CD4-positive, alpha-beta T cell treated with Interleukin-17A for 1 hour (primary cell): ENCODE results near the gene BTBD7.

Experiments
- DNase-seq: peaks from one replicate; pipeline ENCODE4 v3.0.0-alpha.2; 2020

The BTBD7 gene

DNA sequence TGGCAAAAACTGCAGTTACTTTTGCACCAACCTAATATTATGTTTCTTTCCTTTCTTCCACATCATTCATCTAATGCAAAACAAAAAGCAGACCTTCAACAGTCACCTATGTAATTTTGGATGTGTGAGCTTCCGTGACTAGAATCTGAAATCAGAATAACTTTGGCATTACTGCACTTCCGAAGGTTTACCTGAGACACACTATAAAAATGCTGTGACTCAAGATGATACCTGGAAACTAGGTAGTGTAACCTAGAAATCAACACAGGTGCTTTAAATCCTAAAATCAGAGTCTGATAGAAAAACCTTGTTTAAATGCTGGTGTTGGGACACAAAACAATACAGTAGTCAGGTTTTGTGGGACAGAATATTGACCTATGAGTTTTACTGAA is 2.2 kb downstream of the BTBD7 start:
- DNase-seq, result no peak

DNA sequence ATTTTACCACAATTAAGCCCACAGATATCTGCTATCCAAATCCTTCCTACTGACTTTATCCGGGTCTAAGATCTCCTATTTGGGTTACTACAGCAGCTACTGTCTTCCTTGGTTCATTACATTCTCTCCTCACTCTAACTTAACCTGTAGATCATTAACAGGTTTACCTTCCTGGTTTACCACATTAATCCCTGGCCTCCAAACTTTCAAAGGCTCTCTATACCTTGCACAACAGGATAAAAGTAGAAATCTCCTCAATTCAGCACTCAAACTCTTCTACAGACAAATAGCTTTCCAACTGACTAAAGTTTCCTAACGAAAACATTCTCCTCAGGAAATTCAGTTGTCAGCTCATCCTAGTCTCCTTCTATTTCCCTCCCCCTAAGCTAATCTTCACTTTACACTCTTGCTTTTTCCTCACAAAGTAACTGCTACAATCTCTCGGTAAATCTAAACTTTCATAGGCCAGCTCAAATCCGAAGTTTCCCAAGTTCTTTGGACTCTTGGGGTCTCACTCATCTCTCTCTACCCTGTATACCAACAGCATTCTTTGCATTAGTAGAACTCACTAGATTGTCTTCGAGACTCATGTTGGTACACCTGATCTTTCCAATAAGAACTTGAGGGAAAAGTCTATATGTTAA is 2.7 kb downstream of the BTBD7 start:
- DNase-seq, result no peak

- no peak for DNase-seq
Observed at GRCh38 chr14:93328546-93328945, 4.3 kb downstream of the BTBD7 start.

DNA sequence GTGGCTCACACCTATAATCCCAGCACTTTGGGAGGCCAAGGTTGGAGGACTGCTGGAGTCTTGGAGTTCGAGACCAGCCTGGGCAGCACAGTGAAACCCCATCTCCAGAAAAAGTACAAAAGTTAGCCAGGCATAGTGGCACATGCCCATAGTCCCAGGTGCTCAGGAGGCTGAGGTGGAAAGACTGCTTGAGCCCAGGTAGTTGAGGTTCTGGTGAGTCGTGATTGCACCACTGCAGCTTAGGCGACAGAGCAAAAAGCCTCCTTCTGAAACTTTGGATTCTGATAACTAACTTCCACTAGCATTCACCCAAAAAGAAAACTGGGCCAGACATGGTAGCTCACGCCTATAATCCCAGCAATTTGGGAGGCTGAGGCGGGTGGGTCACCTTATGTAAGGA is 6.6 kb downstream of the BTBD7 start:
- DNase-seq, result no peak

- no peak for DNase-seq
Observed at GRCh38 chr14:93323600-93324174, 9.1 kb downstream of the BTBD7 start.

DNA sequence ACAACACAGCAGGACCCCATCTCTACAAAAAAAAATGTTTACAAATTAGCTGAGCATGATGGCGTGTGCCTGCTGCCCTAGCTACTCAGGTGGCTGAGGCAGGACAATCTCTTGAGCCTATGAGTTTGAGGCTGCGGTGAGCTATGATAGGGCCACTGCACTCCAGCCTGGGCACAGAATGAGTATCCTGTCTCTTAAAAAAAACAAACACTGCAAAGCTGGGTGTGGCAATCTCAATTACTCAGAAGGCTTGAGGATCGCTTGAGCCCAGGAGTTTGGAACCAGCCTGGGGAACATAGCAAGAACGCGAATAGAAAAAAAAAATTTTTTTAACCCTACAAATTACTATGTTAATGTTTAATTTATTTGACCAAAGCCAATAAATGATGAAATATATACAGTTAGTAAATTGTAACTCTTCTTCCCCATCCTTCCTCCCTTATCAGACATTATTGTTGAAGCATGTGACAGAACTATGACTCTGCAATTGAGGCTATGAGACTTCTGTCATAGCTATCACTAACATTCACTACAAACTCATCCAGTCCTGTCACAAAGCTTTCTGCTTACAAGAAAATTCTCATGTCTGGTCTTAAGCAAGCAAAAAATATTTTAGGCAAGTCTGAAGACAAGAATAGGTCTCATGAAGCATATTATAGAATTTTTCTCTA is 9.8 kb downstream of the BTBD7 start:
- no peak for DNase-seq

- DNase-seq, result no peak
Observed at GRCh38 chr14:93320489-93320888, 12.3 kb downstream of the BTBD7 start.

DNA sequence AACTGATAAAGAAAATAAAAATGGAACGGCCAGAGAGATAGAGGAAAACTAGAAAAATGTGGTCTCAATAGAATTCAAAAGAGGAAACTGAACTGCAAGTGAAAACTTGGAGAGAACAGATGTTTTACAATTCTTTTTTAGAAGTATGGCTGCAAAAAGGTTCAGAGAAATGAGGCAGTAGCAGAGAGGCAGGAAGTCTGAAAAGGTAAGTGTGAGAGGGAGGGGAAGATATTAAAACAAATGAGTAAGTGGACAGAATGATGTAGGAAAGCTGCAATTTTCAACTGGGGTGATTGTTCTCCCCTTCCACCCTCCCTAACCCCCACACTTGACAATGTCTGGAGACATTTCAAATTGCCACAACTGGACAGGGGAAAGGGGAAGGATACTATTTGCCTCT is 12.9 kb downstream of the BTBD7 start:
- no peak for DNase-seq

GRCh38 chr14:93319494-93319893 is 13.3 kb downstream of the BTBD7 start:
- DNase-seq, result no peak

- DNase-seq, result no peak
Observed at GRCh38 chr14:93318927-93319326, 13.9 kb downstream of the BTBD7 start.

DNA sequence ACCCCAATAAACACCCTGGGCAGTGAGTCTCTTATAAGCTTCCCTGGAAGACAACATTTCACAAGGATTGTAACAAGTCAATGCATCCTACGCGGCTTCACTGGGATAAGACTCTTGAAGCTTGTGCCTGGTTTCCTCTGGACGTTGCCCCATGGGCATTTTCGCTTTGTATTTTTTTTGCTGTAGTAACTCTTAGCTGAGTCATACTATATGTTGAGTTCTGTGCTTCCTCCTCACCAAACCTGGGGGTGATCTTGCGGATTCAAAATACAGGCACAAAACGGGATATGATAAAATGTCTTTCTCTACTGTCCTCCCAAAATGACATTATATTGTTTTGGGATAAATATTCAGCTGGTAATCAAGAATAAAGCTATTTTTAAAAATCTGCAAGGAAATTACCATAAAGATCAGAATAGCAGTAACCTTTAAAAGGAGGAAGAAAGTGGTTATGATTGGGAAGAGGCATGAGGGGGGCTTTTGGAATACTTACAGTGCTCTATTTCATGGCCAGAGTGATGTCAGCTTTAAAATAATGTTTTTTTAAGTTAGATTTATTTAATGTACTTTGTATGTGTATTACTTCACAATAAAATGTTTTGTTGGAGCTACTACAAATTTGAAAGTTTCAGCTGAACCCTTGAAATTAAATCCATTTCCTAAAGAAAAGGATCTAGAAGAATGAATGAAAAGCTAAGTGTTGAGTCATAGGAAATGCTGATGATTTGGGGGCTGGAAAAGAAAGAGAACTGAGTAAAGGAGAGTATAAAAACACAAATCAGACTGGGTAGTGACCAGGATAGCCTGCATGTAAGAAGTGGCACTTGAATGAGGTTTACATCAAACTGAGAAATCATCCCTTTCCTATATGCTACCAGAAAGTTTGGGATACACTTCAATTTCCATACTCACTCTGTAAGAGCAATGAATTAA is 14.7 kb downstream of the BTBD7 start:
- no peak for DNase-seq

DNA sequence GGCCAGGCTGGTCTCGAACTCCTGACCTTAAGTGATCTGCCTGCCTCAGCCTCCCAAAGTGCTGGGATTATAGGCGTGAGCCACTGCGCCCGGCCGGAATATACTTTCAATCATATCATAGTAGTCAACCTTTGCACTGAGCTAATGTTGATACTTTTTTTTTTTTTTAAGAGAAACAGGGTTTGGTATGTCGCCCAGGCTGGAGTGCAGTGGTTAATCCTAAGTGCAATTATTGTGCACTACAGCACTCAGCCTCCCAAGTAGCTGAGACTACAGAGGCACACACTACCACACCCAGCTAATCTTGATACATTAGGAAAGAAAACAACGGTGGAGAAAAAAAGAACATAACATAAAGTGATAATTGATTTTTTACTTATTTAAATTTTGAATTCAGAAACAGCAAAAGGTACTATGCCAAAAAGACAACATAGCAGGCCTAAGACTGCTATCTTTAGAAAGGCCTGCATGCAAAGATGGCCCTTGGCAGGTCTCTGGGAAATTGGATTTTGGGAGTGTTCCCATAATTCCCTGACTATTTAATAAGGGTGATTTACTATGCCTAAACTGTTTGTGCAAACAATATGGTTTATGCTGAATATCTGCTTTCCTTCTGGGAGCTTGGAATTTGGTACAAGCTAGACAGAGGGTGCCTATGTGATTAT is 15.5 kb downstream of the BTBD7 start:
- no peak for DNase-seq

GRCh38 chr14:93316716-93317115 is 16.1 kb downstream of the BTBD7 start:
- DNase-seq, result no peak

DNA sequence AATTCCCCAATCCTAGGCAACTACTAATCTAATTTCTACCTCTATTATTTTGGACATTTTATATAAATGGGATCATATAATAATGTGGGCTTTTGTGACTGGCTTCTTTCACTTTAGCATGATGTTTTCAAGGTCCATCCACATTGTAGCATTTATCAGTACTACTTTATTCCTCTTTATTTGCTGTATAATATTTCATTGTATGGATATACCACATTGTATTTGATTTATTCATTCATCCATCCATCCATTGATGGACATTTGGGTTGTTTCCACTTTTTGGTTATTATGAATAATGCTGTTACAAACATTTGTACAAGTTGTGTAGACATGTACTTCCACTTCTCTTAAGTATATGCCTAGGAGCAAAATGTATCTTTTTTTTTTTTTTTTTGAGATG is 17.3 kb downstream of the BTBD7 start:
- DNase-seq, result no peak

DNA sequence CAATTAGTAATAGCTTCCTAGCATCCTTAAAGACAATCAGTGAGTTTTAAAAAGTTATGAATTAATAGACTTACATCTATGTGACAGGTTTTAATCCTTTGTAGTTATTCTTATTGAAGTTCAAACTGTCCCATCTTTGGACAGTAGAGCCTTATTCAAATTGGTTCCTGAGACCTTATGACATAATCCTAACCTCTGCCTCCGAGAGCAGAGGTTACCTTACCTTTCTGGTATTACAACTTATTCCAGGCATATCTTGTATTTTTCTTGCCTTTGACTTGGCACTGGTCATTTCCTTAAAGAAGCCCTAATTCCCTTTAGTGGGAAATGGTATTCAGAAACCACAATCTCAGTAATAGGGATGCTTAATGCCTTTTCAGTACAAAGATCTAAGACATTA is 21.8 kb downstream of the BTBD7 start:
- no peak for DNase-seq

- DNase-seq, result no peak
Observed at GRCh38 chr14:93309427-93309966, 23.3 kb downstream of the BTBD7 start.

DNA sequence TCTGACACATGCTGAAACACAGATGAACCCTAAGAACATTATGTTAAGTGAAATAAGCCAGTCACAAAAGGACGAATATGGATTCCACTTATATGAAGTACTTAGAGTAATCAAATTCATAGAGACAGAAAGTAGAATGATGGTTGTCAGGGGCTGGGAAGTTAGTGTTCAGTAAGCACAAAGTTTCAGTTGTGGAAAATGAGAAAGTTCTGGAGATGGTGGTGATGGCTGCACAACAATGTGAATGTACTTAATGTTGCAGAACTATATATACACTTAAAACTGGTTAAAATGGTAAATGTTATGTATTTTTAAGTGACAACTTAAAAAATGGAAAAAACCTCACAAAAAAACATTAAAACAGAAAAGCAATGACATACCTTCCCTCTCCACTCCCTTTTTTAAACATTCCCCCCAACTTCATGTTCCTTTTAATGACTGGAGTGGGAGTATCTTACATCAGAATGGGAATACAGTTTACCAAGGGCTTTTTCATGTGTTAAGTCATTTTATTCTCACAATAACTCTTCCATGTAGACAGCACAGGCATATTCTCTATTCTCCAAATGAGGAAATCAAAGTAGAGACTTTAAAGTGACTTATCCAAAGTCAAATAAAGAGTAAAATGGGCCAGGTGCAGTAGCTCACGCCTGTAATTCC is 24.0 kb downstream of the BTBD7 start:
- DNase-seq, result no peak

DNA sequence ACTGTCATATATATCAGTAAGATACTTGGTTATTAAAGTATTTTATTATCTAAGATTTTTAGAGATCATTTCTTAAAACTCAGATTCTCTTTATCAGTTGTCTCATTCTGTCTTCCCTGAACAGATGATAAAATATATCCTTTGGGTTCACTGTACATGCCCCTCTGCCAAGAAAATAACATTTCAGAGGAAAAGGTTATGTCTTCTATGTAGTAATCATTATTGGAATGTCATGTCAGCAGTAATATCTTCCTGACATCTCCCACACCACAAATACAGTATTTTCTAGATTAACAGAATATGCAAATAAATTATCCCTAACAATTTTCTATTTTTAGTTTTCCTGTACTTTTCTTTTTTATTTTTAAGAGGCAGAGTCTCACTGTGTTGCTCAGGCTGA is 26.0 kb downstream of the BTBD7 start:
- DNase-seq, result no peak

- DNase-seq, result no peak
Observed at GRCh38 chr14:93305725-93306418, 27.0 kb downstream of the BTBD7 start.

DNA sequence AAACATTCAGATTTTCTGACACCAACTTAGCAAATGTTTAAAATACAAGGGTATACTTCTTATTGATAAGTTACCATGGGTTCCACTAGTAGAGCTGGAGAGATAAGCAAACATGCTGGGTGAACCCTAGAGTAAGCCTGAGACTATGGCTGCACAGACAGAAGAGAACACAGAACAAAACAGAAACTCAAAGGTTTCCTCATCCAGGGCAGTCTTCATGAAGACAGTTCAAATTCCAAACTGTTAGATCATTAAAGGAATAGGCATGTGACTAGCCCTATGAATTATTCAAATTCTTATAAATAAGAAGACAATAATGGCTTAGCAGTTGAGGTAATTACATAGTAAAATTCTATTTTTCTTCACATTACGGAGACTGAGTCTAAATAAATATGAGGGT is 28.1 kb downstream of the BTBD7 start:
- no peak for DNase-seq

GRCh38 chr14:93303659-93304058 is 29.2 kb downstream of the BTBD7 start:
- no peak for DNase-seq
